ENCODE results near the gene FETUB. TPM values are rescaled to one million over a fixed set of nuclear protein-coding genes. Genes with fewer than 3 reads are reported as not detected.
A peak's percentile ranks its signal among the peaks of the same experiment; 100 is the strongest.
"Not testable (repeated sequence)": the region's sequence is repeated elsewhere in the genome, so short reads cannot be mapped to it uniquely, and the experiment has no call there.

The FETUB gene
- total RNA-seq, 1 experiment from 2014 or later: not detected

DNA sequence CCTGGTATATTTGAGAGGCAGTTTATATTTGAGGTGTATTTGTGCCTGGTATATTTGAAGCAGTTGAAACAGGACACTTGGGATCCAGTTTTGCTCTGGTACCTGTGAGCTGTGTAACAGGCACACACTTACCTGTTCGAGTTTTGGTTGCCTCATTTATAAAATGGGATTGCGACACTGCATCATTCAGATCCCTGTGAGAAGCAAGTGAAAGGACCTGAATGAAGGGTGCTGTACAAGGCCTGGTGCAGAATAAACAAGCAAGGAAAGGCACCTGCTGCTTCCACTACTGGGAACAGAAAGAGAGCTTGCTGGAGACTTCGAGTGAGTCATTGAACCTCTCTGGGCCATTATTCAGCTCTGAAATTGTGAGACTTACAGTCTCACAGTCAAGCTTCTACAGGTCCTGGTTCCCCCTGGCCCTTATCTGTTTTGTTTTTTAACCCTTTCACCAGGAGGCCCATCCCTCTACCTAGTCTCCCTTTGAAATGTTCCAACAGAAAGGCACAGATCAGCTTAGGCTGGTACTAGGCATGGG lies 11.5 kb downstream of the FETUB start:
- in situ Hi-C loops (cut with HindIII; ENCODE audit: low pct_unique_long_range_greater_than_20kb, low sequenced_read_pairs): no loop called here
- DNase-seq (ENCODE audit: low read depth, low spot score): no peak

DNA sequence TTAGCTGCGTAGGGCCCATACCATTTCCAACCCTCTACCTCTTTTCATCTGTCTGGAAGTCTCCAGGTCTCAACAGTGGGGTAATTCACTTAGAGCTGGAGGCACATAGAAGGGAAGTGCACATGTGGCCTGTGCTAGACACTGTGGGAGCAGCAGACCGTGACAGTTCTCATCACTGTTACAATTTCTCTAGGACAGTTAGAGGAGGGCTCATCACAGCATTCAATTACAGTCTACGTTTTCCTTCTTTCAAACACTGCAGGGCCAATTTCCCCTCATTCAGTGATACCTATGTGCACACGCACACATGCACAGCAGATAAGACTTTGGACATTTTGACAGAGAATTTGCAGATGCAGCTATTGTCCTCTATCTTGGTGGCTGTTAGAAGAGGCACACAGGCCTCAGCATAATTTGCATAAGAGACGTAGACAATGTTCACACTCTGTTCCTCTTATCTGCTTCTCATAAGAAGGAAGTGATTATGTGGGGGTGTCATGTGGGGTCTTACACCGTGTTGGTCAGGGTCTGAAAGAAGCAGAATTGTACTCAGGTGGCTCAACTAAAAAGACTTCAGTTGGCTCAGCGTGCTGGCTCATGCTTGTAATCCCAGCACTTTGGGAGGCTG lies 13.0 kb downstream of the FETUB start:
- in situ Hi-C loops (cut with HindIII; ENCODE audit: low pct_unique_long_range_greater_than_20kb, low sequenced_read_pairs): no loop called here
- DNase-seq (ENCODE audit: low read depth, low spot score): no peak

DNA sequence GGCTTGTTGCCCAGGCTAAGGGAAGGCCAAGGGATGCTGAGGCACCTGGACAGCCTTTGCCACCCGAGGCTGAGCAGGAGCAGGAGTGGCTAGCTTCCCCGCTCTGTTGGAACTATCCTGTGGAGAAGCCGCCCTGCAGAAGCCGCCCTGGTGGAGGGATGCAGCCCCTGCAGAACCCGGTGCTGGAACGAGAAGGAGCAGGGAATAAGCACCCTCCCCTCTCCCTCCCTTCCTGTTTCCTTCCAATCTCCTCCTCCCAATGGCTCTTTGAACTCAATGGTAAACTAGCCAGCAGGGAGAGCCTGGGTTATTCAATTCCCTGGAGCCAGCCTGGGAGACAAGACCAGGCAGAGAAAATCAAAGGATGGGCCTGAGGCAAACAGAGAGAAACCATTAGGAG lies 13.8 kb downstream of the FETUB start:
- peak; percentile 27 for DNase-seq (ENCODE audit: low read depth, low spot score)
- in situ Hi-C loops (cut with HindIII; ENCODE audit: low pct_unique_long_range_greater_than_20kb, low sequenced_read_pairs): no loop called here

DNA sequence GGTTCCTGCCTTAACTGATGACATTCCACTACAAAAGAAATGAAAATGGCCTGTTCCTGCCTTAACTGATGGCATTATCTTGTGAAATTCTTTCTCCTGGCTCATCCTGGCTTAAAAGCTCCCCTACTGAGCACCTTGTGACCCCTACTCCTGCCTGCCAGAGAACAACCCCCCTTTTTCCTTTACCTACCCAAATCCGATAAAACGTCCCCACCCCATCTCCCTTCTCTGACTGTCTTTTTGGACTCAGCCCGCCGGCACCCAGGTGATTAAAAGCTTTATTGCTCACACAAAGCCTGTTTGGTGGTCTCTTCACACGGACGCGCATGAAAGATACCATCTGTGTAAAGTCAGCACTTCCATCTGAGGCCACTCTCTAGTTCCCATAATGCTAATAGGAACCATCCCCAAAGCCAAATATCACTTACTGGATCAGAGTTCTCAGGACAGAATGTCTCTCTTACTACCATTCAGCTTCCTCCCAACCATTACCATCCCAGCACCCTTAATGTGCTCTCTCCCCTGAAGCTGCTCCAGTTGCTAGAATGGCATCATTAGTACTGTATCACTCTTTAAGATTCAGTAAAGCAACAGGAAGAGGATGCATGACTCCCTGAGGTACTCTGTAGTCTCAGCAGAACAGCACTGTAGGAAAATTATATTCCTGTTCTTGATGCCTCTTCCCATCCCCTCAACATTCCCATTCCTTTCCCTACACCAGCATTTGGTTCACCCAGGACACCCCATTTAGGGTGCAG lies 23.3 kb downstream of the FETUB start:
- in situ Hi-C loops (cut with HindIII; ENCODE audit: low pct_unique_long_range_greater_than_20kb, low sequenced_read_pairs): no loop called here
- no peak for DNase-seq (ENCODE audit: low read depth, low spot score)

DNA sequence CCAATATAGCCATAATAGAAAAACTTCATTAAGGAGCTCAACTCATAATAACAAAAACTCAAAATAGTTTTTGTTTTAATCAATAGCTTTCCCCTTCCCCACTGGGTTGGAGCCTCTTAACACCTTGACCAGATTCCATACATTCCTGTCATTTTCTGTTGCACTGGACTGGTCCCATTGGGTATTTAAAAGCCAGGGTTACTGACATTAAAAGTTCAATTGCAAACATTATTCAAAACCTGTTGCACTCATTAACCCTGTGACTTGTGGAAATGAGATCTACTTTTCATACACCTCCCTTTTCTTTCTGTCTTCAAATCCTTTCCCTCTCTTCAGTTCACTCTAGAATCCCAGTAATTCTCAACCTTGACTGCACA lies 23.9 kb downstream of the FETUB start:
- no peak for DNase-seq (ENCODE audit: low read depth, low spot score)
- in situ Hi-C loops (cut with HindIII; ENCODE audit: low pct_unique_long_range_greater_than_20kb, low sequenced_read_pairs): no loop called here

DNA sequence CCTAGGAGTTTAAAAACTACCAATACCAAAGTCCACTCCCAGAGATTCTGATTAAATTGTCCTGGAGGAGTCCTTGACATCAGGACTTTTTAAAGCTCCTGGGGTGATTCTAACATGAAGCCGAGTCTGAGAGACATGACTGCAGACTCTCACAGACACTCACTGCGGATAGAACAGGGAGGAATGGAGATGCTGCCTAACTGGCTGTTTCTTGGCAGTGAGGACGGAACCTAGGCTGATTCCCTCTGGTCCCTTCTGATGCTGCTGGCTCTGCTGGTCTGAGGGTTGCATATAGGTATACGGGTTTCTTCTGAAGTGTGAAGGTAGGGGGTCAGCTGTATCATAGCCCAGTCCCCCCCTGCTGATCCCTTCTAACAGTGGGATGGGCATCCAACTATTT lies 24.3 kb downstream of the FETUB start:
- no peak for DNase-seq (ENCODE audit: low read depth, low spot score)
- in situ Hi-C loops (cut with HindIII; ENCODE audit: low pct_unique_long_range_greater_than_20kb, low sequenced_read_pairs): no loop called here

DNA sequence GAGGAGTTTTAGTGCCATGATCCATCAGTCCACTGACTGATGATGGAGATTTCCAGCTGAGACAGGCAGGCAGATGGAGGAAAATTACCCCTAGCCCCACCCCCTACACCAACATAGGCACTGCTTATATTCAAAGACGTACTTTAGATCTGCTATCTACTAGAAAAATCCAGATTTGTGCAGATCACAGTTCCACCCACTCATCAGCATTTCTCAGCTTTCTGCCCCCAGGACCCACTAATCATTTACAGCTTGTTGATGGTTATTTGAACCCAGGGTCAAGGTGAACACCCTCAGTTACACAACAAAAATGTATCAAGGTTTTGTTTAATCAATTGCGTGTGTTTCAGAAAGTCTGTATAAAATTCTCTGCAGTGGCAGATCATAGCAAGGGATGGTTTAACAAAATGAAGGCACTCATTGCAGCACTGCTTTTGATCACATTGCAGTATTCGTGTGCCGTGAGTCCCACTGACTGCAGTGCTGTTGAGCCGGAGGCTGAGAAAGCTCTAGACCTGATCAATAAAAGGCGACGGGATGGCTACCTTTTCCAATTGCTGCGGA lies 25.5 kb downstream of the FETUB start, which contains the start of gene HRG:
Gene HRG, plus strand, starts transcription at position 390 of the 564 bp plus-strand sequence. Its CDS starts 18 bp downstream, at position 408.
- DNase-seq (ENCODE audit: low read depth, low spot score): no peak
- in situ Hi-C loops (cut with HindIII; ENCODE audit: low pct_unique_long_range_greater_than_20kb, low sequenced_read_pairs): no loop called here

DNA sequence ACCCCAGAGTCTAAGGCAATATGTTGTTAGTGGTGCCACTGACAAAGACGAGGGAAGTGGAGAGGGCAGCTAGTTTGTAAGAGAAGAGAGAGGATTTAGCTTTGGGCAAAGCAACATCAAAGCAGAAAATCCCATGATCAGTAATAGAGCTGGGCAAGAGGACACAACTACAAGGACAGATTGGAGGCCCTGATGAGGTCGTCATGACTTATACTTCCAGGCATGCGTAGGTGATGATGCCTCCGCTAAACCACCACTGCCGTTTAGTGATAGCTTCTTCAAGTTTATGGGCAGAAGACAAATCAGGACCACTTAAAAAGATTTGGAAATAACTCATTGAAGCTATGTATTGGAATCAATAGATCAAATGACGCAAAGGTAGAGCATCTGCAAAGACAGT lies 28.2 kb downstream of the FETUB start:
- no peak for DNase-seq (ENCODE audit: low read depth, low spot score)
- in situ Hi-C loops (cut with HindIII; ENCODE audit: low pct_unique_long_range_greater_than_20kb, low sequenced_read_pairs): no loop called here

DNA sequence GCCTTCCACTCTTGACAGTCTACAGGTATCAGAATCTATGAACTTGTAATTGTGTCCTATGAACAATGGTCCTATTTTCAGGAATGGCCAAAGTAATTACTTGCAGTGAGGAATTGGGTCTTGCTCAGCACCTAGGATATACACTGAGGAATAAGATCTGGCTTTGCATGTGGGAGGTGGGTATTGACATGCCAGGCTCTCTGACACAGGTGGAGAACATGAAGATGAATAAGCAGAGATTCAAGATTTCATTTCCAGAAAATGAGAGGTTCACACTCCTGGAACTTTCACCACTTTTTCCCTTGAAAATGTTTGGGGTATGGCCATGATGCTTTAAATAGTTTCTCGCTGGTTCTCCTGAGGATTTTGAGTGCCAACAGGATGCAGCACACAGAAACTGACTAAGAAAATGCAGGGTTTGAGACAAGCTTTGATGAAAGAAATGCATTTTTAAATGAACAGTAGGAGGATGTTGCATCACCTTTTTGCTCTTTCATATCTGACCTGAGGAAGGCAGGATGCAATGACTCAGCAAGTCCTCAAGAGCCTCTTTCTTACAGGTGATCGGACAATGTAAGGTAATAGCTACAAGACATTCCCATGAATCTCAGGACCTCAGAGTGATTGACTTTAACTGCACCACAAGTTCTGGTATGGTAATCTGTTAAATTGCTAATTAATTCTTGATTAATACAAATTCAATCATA lies 29.3 kb downstream of the FETUB start:
- no peak for DNase-seq (ENCODE audit: low read depth, low spot score)
- in situ Hi-C loops (cut with HindIII; ENCODE audit: low pct_unique_long_range_greater_than_20kb, low sequenced_read_pairs): no loop called here

DNA sequence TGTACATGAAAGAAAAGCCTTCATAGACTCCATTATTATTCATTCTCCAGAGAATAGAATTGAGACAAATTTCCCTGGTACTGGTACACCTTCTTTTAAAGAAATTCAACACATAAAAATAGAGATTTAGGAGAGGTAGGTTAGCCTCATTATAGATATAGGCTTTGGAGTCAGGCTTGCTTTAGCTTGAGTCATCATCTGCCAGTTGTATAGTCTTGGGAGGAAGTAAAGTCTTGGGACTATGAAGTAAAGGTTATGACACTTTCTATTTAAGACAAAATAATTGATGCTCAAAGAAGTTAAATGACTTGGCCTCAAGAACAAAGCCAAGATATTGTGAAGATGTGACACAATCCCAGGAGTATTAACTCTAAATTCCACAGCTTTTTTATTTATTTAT lies 30.0 kb downstream of the FETUB start:
- in situ Hi-C loops (cut with HindIII; ENCODE audit: low pct_unique_long_range_greater_than_20kb, low sequenced_read_pairs): no loop called here
- DNase-seq (ENCODE audit: low read depth, low spot score): no peak

DNA sequence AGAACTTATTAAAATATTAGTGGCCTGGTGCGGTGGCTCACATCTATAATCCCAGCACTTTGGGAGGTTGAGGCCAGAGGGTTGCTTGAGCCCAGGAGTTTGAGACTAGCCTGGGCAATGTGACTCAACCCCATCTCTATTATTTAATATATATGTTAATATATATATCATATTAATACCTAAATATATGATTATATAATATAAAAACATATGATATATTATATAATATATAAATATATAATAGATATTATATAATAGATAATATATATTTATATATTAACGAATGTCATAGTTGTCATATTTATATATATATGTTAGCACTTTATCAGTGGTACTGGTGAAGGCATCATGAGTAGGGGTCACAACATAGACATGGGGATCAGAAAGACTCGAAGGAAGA lies 30.9 kb downstream of the FETUB start:
- in situ Hi-C loops (cut with HindIII; ENCODE audit: low pct_unique_long_range_greater_than_20kb, low sequenced_read_pairs): no loop called here

DNA sequence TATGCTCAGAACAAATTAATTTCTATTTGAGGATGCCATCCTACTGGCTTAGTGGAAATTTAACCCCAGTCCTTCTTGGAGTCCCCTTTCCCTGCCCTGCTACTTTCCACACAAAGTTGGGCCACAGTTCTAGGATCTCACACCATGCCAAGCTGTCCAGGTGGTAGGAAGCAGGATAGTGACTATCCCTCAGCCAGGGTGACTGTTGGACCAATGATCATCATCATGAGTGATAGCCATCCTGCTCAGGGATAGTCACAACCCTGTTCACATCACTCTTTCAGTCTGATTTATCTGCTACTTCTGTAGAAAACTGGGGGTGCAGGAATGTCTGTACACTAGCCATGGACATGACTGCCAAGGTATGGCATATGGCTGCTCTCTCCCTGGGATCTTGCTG lies 38.4 kb downstream of the FETUB start:
- DNase-seq (ENCODE audit: low read depth, low spot score): no peak
- in situ Hi-C loops (cut with HindIII; ENCODE audit: low pct_unique_long_range_greater_than_20kb, low sequenced_read_pairs): no loop called here

More for the DNA sequence above, 30.9 kb downstream of the FETUB start:
- no peak for DNase-seq (ENCODE audit: low read depth, low spot score)

DNA sequence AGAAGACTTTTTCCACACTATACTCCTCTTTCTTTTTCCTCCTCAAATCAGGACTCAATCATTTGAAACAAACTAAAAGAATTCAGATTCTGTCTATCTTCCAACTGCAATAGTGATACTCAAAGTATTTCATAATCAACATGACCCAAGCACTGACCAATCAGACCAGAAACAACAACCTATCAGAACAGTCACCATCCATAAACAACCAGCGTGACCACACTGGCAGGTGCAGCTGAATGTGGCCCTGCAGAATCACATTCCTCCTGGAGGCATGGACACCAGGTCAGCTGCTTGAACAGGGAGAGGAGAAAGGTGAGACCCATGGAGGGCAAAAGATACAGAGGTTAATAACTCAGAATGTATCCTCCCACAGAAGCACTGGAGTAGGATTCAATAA lies 39.0 kb downstream of the FETUB start:
- no peak for DNase-seq (ENCODE audit: low read depth, low spot score)
- in situ Hi-C loops (cut with HindIII; ENCODE audit: low pct_unique_long_range_greater_than_20kb, low sequenced_read_pairs): no loop called here

DNA sequence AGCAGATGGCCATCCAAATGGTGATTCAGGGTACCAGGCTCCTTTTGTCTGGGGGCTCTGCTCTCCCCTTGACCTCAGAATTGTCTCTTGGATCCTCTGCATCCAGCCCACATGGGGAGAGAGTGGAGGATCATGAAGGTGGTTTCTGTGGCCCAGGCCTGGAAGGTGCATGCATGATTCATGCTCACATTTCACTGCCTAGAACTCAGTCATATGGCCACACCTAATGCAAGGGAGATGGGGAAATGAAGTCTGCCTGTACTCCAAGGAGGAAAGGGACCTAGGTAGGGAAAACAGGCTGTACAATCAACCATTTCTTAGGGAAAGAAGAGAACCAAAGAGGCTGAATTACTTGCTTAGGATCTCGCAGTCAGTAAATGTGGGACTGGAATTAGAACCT lies 40.7 kb downstream of the FETUB start:
- in situ Hi-C loops (cut with HindIII; ENCODE audit: low pct_unique_long_range_greater_than_20kb, low sequenced_read_pairs): no loop called here
- DNase-seq (ENCODE audit: low read depth, low spot score): no peak

DNA sequence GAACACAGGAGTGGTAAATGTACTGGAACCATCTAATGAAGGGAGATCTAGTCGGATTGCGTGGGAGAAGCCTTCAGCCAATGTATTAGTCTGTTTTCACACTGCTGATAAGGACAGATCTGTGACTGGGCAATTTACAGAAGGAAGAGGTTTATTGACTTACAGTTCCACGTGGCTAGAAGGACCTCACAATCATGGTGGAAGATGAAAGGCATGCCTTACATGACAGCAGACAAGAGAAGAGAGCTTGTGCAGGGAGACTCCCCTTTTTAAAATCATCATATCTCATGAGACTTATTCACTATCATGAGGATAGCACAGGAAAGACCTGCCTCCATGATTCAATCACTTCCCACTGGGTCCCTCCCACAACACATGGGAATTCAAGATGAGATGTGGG lies 42.6 kb downstream of the FETUB start:
- no peak for DNase-seq (ENCODE audit: low read depth, low spot score)
- in situ Hi-C loops (cut with HindIII; ENCODE audit: low pct_unique_long_range_greater_than_20kb, low sequenced_read_pairs): no loop called here

DNA sequence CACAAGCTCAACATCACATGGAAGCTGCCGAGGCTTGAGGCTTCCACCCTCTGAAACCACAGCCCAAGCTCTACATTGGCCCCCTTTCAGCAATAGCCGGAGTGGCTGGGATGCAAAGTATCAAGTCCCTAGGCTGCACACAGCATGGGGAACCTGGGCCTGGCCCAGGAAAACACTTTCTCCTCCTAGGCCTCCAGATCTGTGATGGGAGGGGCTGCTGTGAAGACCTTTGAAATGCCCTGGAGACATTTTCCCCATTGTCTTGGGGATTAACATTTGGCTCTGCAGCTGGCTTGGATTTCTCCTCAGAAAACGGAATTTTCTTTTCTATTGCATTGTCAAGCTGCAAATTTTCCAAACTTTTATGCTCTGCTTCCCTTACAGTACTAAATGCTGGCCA lies 43.8 kb downstream of the FETUB start:
- in situ Hi-C loops (cut with HindIII; ENCODE audit: low pct_unique_long_range_greater_than_20kb, low sequenced_read_pairs): no loop called here
- no peak for DNase-seq (ENCODE audit: low read depth, low spot score)

DNA sequence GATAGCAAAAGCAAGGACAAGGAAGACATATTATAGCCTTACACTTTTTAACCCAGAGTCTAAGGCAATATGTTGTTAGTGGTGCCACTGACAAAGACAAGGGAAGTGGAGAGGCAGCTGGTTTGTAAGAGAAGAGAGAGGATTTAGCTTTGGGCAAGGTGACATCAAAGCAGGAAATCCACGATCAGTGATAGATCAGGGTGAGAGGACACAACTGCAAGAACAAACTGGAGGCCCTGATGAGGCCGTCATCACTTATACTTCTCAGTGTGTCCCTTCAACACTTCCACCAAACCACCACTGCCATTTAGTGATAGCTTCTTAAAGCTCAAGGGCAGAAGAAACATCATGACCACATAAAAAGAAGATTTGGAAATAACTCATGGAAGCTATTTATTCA lies 46.3 kb downstream of the FETUB start:
- DNase-seq (ENCODE audit: low read depth, low spot score); in situ Hi-C loops (cut with HindIII; ENCODE audit: low pct_unique_long_range_greater_than_20kb, low sequenced_read_pairs): not testable (repeated sequence)

DNA sequence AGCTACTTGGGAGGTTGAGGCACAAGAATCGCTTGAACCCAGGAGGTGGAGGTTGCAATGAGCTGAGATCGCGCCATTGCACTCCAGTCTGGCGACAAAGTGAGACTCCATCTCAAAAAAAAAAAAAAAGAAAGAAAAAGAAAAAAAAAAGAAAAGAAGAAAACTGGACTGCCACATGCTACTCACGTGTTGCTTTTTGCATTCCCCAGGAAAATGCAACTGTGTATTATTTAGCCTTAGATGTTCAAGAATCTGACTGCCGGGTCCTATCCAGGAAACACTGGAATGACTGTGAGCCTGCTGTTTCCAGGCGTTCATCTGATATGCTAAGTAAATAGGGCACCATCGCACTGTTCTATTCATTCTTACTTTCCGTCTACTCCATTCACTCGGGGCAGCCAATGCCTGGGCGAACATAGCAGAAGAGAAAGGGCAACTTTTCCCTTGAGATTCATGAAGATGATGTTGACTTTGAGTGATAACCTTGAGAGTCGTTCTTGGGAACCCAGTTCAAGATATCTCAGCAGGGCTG lies 47.0 kb downstream of the FETUB start:
- DNase-seq (ENCODE audit: low read depth, low spot score): peak; percentile 11
- in situ Hi-C loops (cut with HindIII; ENCODE audit: low pct_unique_long_range_greater_than_20kb, low sequenced_read_pairs): no loop called here

Measured in SK-MEL-5 (cell line).